DOHH2 (cell line): ENCODE data around the gene BLID.

Source experiments
- H3F3A ChIP-seq: fragments of 200-600 bp; sonication (generic), shearing (Covaris generic); 2 replicates; pipeline ENCODE4 v1.6.0; 2016; ENCODE audit warnings: antibody characterized with exemption, mild to moderate bottlenecking; ENCODE audit not compliant: control insufficient read depth, insufficient read depth
- H3K27ac ChIP-seq: fragments of 200-600 bp; sonication (generic); 2 replicates; pipeline ENCODE4 v1.5.1; 2014; ENCODE audit warnings: low read depth, mild to moderate bottlenecking, low read length, moderate library complexity
- H3K27me3 ChIP-seq: fragments of 200-600 bp; sonication (generic); 2 replicates; pipeline ENCODE4 v1.6.1; 2014; ENCODE audit warnings: mild to moderate bottlenecking, low read length, mixed read lengths; ENCODE audit not compliant: control insufficient read depth
- H3K36me3 ChIP-seq: fragments of 200-600 bp; sonication (generic); 2 replicates; pipeline ENCODE4 v1.6.1; 2014; ENCODE audit warnings: mild to moderate bottlenecking, low read length, moderate library complexity, mixed read lengths; ENCODE audit not compliant: control insufficient read depth
- H3K4me1 ChIP-seq: fragments of 200-600 bp; sonication (generic); 2 replicates; pipeline ENCODE4 v1.6.1; 2014; ENCODE audit warnings: mild to moderate bottlenecking, low read length, mixed read lengths; ENCODE audit not compliant: control insufficient read depth
- H3K4me2 ChIP-seq: fragments of 200-600 bp; sonication (generic); 2 replicates; pipeline ENCODE4 v1.6.0; 2014; ENCODE audit warnings: mild to moderate bottlenecking, low read length, moderate library complexity
- H3K4me3 ChIP-seq: fragments of 200-600 bp; sonication (generic); 2 replicates; pipeline ENCODE4 v1.5.1; 2014; ENCODE audit warnings: mild to moderate bottlenecking, low read length, mixed read lengths
- H3K79me2 ChIP-seq: fragments of 200-600 bp; sonication (generic); 2 replicates; pipeline ENCODE4 v1.6.1; 2014; ENCODE audit warnings: mild to moderate bottlenecking, low read length, mixed read lengths; ENCODE audit not compliant: control insufficient read depth
- H3K9me2 ChIP-seq: fragments of 200-600 bp; sonication (generic); replicated peaks from 2 replicates; pipeline ENCODE4 v1.6.1; 2014; ENCODE audit warnings: mild to moderate bottlenecking, low read length, mixed read lengths; ENCODE audit not compliant: control insufficient read depth
- H3K9me3 ChIP-seq: fragments of 200-600 bp; sonication (generic); 2 replicates; pipeline ENCODE4 v1.6.1; 2014; ENCODE audit warnings: antibody characterized with exemption, low read length, mixed read lengths; ENCODE audit not compliant: control insufficient read depth, insufficient read depth
- H4K20me1 ChIP-seq: fragments of 200-600 bp; sonication (generic); 2 replicates; pipeline ENCODE4 v1.6.0; 2014; ENCODE audit warnings: low read depth, mild to moderate bottlenecking, antibody characterized with exemption, low read length, moderate library complexity; ENCODE audit not compliant: control insufficient read depth, insufficient read depth
- EZH2phosphoT487 ChIP-seq: fragments of 200-600 bp; sonication (generic); IDR thresholded peaks from 2 replicates; pipeline ENCODE4 v1.6.1; 2017; ENCODE audit warnings: borderline replicate concordance, mild to moderate bottlenecking, antibody characterized with exemption, low read length, moderate library complexity, mixed read lengths
- TF ChIP-seq, protein P1 (sequence below): fragments of 200-600 bp; sonication (generic); IDR thresholded peaks from one replicate; pipeline ENCODE4 v1.5.1; 2014; ENCODE audit warnings: antibody characterized with exemption, mild to moderate bottlenecking, low read depth, low read length; ENCODE audit not compliant: poor library complexity, severe bottlenecking

The BLID gene

DNA sequence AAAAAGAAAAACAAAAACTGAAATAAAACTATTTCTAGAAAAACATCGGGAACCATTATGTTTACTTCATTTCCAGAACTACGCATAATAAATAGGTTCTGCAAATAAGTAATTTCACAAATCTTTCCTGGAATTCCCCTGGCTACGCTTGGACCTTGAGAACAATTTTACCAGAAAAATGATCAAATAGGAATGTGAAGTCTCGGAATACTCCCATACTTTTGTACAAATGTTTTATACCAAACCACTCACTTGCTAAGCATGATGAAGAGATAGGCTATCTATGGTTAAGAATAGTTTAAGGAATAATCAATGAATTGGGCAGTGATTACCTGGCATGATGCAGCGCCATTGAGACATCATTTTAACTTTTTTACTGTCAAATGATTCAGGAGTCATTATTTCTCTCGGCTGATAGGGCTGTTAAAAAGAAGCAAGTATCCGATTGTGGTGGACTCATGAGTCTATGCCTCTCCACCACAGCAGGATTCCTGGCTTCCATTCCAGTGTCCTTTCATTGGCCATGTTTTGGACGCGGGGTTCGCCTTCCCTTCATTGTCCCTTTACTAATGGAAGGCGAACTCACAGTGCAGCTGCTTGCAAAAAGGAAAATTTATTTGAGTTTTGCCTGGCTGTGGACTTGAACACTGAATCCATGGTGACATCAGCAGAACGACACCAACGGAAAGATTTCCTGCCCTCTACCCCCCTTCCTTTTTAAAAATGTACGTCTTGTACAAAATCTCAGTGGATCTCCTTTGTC is 39.9 kb upstream of the BLID start:
- H3K4me3 ChIP-seq = no peak overlapping the region
- TF ChIP-seq, protein P1, sequence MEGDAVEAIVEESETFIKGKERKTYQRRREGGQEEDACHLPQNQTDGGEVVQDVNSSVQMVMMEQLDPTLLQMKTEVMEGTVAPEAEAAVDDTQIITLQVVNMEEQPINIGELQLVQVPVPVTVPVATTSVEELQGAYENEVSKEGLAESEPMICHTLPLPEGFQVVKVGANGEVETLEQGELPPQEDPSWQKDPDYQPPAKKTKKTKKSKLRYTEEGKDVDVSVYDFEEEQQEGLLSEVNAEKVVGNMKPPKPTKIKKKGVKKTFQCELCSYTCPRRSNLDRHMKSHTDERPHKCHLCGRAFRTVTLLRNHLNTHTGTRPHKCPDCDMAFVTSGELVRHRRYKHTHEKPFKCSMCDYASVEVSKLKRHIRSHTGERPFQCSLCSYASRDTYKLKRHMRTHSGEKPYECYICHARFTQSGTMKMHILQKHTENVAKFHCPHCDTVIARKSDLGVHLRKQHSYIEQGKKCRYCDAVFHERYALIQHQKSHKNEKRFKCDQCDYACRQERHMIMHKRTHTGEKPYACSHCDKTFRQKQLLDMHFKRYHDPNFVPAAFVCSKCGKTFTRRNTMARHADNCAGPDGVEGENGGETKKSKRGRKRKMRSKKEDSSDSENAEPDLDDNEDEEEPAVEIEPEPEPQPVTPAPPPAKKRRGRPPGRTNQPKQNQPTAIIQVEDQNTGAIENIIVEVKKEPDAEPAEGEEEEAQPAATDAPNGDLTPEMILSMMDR = no peak
- TF ChIP-seq EZH2phosphoT487 = no peak
- H3K9me2 ChIP-seq = no peaks in the 10 kb centered on the region
- H3K9me3 ChIP-seq = no peaks in the 10 kb centered on the region
- no peak overlapping the region for H3K4me2 ChIP-seq
- no peaks in the 10 kb centered on the region for H3F3A ChIP-seq
- H3K79me2 ChIP-seq = no peaks in the 10 kb centered on the region
- no peaks in the 10 kb centered on the region for H3K4me1 ChIP-seq
- no peaks in the 10 kb centered on the region for H3K36me3 ChIP-seq
- H4K20me1 ChIP-seq = no peaks in the 10 kb centered on the region
- peaks cover 3% of the 10 kb centered on the region; the same call in 1 of the 2 replicates for H3K27me3 ChIP-seq
- H3K27ac ChIP-seq = no peak overlapping the region

DNA sequence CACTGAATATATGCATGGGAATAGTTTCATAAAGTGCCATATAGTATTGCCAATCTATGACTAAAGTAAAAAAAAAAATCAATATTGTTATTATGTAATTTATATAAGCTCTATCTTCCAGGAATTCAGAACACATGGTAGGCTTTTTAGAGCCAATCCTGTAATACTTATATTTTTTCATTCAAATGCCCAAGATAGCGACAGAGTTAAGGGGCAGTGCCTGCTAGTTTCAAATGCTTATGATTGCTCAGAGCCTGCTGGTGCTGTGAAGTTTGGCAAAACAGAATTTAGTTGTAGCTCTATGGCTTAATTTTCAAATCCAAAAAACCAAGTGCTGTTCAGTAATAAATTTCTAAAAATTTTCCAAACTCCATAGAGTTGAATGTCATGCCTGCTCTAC is 39.0 kb upstream of the BLID start:
- Histone ChIP-seq H3K36me3 (no peaks in the 10 kb centered on the region), H3K79me2 (no peaks in the 10 kb centered on the region), H3F3A (no peaks in the 10 kb centered on the region), H3K4me3 (no peak overlapping the region), H3K4me1 (no peaks in the 10 kb centered on the region), H3K4me2 (no peak overlapping the region), H3K9me2 (no peaks in the 10 kb centered on the region), H3K27me3 (peaks cover 3% of the 10 kb centered on the region; the same call in 1 of the 2 replicates), H3K27ac (no peak overlapping the region), H4K20me1 (no peaks in the 10 kb centered on the region), H3K9me3 (no peaks in the 10 kb centered on the region)
- TF ChIP-seq EZH2phosphoT487 = no peak
- TF ChIP-seq, protein P1 = no peak

DNA sequence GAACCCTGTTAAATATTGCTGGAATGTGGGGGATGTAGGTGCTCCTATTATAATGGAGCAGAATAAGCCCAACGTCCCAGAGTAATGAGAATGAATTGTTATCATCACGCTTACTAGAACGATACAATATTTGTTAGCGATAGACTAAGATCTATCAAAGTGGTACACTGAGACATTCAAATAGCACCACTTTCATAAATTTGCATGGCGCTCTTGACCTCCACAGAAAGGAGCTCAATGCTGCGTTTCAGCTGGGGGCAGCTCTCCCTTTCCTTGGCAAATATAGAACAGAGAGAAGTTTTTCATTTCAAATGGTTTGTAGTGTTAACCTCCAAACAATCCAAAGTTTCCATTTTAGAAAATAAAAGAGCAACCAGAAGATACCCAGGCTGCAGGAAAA is 38.2 kb upstream of the BLID start:
- Histone ChIP-seq H4K20me1 (no peaks in the 10 kb centered on the region), H3K27me3 (peaks cover 3% of the 10 kb centered on the region; the same call in 1 of the 2 replicates), H3K79me2 (no peaks in the 10 kb centered on the region), H3F3A (no peaks in the 10 kb centered on the region), H3K36me3 (no peaks in the 10 kb centered on the region), H3K27ac (no peak overlapping the region), H3K4me3 (no peak overlapping the region), H3K9me2 (no peaks in the 10 kb centered on the region), H3K4me1 (no peaks in the 10 kb centered on the region), H3K4me2 (no peak overlapping the region), H3K9me3 (no peaks in the 10 kb centered on the region)
- TF ChIP-seq, protein P1 = no peak
- TF ChIP-seq EZH2phosphoT487 = no peak
